Measurements from ENCODE around the gene CDH5. TPM values are rescaled to one million over a fixed set of nuclear protein-coding genes. Genes with fewer than 3 reads are reported as not detected.

The CDH5 gene
- total and polyA plus RNA-seq, 2 donors (not counting 3 experiments of a cell fraction or from before 2014, with no cell fraction given), result 765 to 815 TPM

DNA sequence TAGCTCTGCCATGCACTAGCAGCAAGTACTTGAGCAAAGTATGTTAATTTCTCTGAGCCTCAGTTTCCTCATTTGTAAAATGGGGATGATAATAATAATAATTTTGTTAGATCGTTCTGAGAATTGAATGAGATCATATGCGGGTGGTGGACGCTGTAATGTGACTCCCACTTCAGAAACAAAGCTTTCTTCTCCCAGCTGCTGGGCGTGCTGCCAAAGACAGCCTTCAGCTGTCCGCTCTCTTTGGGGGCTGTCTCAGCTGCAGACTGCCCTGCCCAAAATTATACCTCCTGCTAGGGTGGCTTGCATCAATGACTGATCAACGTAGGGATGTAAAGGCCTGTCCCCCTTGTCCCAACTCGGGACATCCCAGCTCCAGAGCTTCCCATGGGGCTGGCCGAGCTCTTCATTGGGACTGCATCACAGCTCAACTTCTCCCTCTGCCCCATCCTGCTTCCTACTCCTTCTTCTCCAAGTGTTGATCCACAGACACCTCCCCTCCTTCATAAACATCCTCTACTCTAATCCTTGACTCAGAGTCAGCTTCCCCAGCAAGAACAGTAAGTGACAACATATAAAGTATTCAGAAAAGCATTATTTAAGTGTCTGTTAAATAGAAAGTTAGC, 30.7 kb upstream of the CDH5 start:
- DNase-seq (ENCODE audit: low read depth, low spot score), result peak; percentile 43
- Histone ChIP-seq H3K27ac (ENCODE audit: insufficient read depth, low read depth, low read length) (no peak overlapping the region), H3K9me1 (replicated peaks; ENCODE audit: control insufficient read depth, extremely low read depth, insufficient read depth, low read length) (no peaks in the 10 kb centered on the region), H3K79me2 (ENCODE audit: control insufficient read depth, insufficient read depth, low read length) (no peaks in the 10 kb centered on the region), H3K36me3 (ENCODE audit: control insufficient read depth in 2 of 2, extremely low read depth in 1 of 2, insufficient read depth in 2 of 2, low read length in 2 of 2) (no peaks in the 10 kb centered on the region), H4K20me1 (replicated peaks; ENCODE audit: control insufficient read depth, extremely low read depth, insufficient read depth, low read length) (no peaks in the 10 kb centered on the region), H3K4me2 (ENCODE audit: insufficient read depth, low read length) (no peak overlapping the region), H3K27me3 (ENCODE audit: control insufficient read depth in 2 of 2, insufficient read depth in 2 of 2, low read length in 2 of 2) (peaks cover 10 to 12% of the 10 kb centered on the region in 2 experiments), H3K9me3 (replicated peaks; ENCODE audit: control insufficient read depth, insufficient read depth, low read length) (no peaks in the 10 kb centered on the region), H3K9ac (replicated peaks; ENCODE audit: extremely low read depth, insufficient read depth, low read length) (no peak overlapping the region), H3K4me1 (ENCODE audit: control insufficient read depth, extremely low read depth, insufficient read depth, low read length) (no peaks in the 10 kb centered on the region), H3K4me3 (replicated peaks in 1 of 3; ENCODE audit: insufficient read depth in 1 of 3, low read depth in 1 of 3, low read length in 3 of 3) (no peak overlapping the region), H2AFZ (ENCODE audit: low read depth, low read length) (no peak overlapping the region)
- ChIA-PET POLR2A (no interaction called here), CTCF (interaction anchor here (0.8 to 2.3 kb wide), 5 partner anchors 8 to 65 kb away, joined by 3 to 12 read pairs (median 3); no protein-coding TSS in a partner anchor)
- intact Hi-C loops (cut with micrococcal nuclease) (no loop called here), dilution Hi-C loops (cut with MboI; ENCODE audit: extremely low pct_ligation_motif_present, low sequenced_read_pairs) (no loop called here)
- no TSS peak for BruUV-seq (replicated peaks)
- TF ChIP-seq POLR2AphosphoS5 (IDR thresholded peaks at IDR 0.05; ENCODE audit: insufficient read depth, low read depth, low read length), result no peak
- no peak for TF ChIP-seq MYC (IDR thresholded peaks at IDR 0.05; ENCODE audit: low read depth, low read length)
- no peak for TF ChIP-seq JUN (IDR thresholded peaks at IDR 0.05; ENCODE audit: borderline replicate concordance, insufficient read depth, insufficient read length, low read depth)
- no peak for TF ChIP-seq MAX (IDR thresholded peaks at IDR 0.05; ENCODE audit: insufficient read depth, insufficient read length)
- no peak for TF ChIP-seq GATA2 (IDR thresholded peaks at IDR 0.05; ENCODE audit: insufficient read depth, insufficient read length, low read depth, low read length)
- TF ChIP-seq, protein P1, sequence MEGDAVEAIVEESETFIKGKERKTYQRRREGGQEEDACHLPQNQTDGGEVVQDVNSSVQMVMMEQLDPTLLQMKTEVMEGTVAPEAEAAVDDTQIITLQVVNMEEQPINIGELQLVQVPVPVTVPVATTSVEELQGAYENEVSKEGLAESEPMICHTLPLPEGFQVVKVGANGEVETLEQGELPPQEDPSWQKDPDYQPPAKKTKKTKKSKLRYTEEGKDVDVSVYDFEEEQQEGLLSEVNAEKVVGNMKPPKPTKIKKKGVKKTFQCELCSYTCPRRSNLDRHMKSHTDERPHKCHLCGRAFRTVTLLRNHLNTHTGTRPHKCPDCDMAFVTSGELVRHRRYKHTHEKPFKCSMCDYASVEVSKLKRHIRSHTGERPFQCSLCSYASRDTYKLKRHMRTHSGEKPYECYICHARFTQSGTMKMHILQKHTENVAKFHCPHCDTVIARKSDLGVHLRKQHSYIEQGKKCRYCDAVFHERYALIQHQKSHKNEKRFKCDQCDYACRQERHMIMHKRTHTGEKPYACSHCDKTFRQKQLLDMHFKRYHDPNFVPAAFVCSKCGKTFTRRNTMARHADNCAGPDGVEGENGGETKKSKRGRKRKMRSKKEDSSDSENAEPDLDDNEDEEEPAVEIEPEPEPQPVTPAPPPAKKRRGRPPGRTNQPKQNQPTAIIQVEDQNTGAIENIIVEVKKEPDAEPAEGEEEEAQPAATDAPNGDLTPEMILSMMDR (IDR thresholded peaks at IDR 0.05; ENCODE audit: extremely low read depth in 1 of 2, insufficient read depth in 1 of 2, low read depth in 1 of 2, low read length in 2 of 2), result no peak
- TF ChIP-seq EZH2 (IDR thresholded peaks at IDR 0.05; ENCODE audit: borderline replicate concordance, low read depth, low read length, severe bottlenecking), result no peak
- no peak for TF ChIP-seq POLR2A (IDR thresholded peaks at IDR 0.05; ENCODE audit: low read depth, low read length)
- TF ChIP-seq FOS (IDR thresholded peaks at IDR 0.05; ENCODE audit: borderline replicate concordance, insufficient read depth, low read length), result no peak
- no peak for FAIRE-seq

Measured in endothelial cell of umbilical vein (primary cell).